GM21786 (cell line): ENCODE measurements around the gene NMUR1.

Source experiments
- ATAC-seq: cut with Tn5 transposase; IDR thresholded peaks from one replicate; pipeline ENCODE4 v1.9.1; 2021; ENCODE audit not compliant: unreplicated experiment

Gene NMUR1

GRCh38 chr2:231526341-231527090 lies 3.7 kb downstream of the NMUR1 start:
- no peak for ATAC-seq

GRCh38 chr2:231525248-231526163 lies 4.7 kb downstream of the NMUR1 start:
- ATAC-seq = no peak

GRCh38 chr2:231524477-231525247 lies 5.6 kb downstream of the NMUR1 start:
- no peak for ATAC-seq

DNA sequence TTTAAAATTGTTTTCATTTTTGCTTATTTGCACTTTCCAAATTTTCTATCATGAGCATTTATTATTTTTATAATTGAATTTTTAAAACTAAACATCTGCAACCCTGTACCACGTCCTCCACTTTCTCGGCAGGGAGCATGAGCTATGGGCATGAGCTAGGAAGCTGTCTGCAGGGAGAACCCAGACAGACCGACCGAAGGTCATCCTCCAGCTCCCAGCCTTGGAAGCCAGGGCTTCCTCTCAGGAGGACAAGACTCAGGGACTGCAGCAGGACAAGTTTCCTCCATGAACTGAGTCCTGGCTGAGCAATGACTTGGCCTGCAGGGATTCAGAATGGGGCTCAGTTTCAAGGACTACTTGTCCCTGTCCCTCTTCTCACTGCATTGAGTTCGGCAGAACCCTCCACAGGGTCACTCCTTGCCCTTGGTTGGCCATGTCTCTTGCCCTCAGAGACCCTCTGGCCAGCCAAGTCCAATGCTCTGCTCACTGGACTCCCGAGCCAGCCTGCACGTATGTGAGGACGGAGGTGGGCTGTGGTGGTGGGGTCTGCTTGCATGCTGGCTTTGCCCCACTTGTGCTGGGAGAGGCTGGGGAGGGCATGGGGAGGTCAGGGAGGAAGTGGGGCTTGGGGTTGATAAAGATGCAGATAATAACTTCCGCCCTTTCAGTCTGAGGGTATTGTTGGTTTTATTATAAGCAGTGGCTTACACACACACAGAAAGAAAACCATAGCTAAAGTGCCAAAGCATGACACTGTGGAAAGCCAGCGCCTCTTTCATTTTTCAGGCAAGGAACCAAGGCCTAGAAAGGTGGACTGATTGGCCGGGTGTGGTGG lies 6.6 kb downstream of the NMUR1 start:
- ATAC-seq = no peak

- ATAC-seq = no peak
These were observed 7.6 kb downstream of the NMUR1 start for GRCh38 chr2:231522418-231523180.

DNA sequence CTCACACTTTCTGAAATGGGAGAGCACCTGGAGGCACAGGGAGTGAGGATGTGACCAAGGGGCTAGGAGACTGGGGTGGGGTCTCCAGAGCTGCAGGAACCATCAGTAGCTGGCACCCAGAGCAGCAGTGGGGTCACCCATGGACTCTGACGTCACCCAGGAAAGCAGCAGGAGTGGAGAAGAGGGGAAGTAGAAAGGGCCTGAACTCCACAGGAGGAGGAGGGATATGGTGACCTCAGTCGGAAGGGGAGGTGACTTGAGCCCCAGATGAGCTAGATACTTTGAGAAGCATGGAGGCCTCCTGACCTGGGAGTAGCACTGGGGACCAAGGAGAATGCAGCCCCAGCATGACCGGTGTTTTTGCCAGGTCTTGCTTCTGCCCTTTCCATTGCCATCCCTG lies 8.8 kb downstream of the NMUR1 start:
- no peak for ATAC-seq

- ATAC-seq = no peak
These were observed 10.2 kb downstream of the NMUR1 start for GRCh38 chr2:231519975-231520555.

GRCh38 chr2:231518771-231519170 lies 11.5 kb downstream of the NMUR1 start:
- no peak for ATAC-seq

DNA sequence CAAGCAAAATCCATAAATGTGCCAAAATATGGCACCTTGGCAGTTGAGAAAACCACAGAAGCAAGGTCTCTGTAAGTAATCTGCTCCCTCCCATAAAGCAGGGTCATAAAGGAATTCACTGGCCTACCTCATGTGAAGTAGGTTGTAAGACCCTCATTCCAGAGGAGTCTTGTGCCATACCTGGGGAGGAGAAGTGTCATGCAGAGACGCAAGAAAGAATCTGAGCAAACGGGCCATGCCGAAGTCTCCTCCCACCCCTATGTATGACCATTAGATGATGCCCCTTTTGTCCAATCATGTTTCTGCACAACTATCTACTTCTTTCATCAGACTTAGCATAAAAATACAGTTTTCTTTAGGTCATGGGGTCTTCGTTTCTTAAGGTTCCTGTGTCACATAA lies 14.6 kb downstream of the NMUR1 start:
- ATAC-seq = no peak

DNA sequence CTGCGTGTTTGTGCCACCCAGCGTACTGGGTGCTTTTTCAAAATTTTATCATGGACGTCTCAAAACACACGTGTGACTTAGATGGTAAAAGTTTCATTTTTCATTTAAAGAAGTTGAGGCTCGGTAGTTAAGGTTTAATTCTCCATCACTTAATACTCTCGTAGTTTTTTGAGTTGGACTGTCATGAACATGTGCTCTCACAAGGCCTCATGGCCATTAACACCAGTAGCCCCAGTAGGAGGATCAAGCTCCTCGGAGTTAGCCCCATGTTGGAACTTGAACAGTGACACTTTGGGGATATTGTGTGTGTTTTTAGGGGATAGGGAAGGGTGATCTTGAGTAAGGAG lies 15.3 kb downstream of the NMUR1 start:
- no peak for ATAC-seq

DNA sequence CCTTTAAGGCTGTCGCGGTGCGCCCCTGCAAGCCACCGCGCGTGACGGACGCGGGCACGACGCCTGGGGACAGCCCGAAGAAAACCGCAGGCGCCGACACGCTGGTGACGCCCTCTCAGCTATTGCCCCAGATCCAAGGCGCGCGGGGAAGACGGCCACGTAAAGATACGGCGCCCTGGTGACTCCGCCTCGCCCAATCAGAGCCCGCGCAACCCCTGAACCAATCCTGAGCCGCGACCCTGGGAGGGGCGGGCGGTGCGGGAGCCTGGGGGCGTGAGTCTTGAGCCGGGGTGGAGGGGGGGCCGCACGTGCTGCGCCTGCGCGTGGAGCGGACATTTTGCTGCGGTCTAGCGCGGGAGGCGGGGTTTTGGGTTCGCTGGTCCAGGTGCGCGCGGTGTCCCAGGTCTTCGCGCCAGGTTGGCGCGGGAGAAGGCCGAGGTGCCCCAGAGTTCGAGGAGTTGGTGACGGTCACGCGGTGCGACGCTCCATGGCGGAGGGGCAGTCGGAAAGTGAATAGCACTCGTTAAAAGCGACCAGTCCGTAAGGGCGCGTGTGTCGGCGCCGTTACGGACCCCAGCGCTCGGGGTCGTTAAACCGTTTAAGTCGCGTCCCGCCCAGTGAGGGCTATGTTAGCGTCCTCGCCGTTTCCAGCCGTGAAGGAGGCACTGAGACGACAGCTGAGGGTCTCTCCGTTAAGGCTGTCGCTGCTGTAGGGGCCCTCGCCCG lies 15.9 kb downstream of the NMUR1 start:
- ATAC-seq = peak; percentile 99

- ATAC-seq = no peak
These were observed 16.5 kb downstream of the NMUR1 start for GRCh38 chr2:231513746-231514224.

GRCh38 chr2:231512222-231512621 lies 18.0 kb downstream of the NMUR1 start:
- ATAC-seq = no peak

GRCh38 chr2:231503766-231504165 lies 26.5 kb downstream of the NMUR1 start:
- ATAC-seq = no peak

GRCh38 chr2:231502596-231502995 lies 27.6 kb downstream of the NMUR1 start:
- no peak for ATAC-seq

GRCh38 chr2:231497651-231498050 lies 32.6 kb downstream of the NMUR1 start:
- ATAC-seq = no peak

DNA sequence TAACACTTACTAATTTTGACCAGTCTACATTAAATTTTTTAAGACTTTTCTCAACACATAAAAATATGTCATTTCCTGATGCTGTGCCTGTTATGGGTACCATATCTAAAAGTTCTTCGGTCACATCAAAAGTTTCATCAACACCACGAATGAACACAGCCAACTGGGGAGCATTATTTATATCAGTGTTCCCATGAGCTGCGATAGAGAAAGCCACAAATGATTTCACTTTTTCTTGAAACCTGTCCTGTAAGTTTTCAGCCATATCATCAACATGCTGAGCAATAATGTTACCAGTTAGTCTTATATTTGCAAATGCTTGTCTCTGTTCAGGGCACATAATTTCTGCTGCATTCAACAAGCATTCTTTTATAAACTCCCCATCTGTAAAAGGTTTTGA lies 35.6 kb downstream of the NMUR1 start:
- ATAC-seq = no peak

- ATAC-seq = no peak
These were observed 39.4 kb downstream of the NMUR1 start for GRCh38 chr2:231490801-231491200.

- no peak for ATAC-seq
These were observed 40.3 kb downstream of the NMUR1 start for GRCh38 chr2:231489990-231490389.
